AG09319 (cell line): Measurements from ENCODE around the gene UTS2R.

ENCODE experiments used
- DNase-seq: peaks from one replicate; pipeline ENCODE4 v3.0.0-alpha.2; 2010; ENCODE audit warnings: low read depth; ENCODE audit errors: extremely low read depth
- CTCF ChIP-seq: IDR thresholded peaks from 2 replicates; pipeline ENCODE4 v1.5.1; 2011; ENCODE audit warnings: low read depth, mild to moderate bottlenecking, inconsistent platforms, low read length, moderate library complexity

UTS2R gene

GRCh38 chr17:82325286-82326180 lies 46.0 kb upstream of the UTS2R start:
- TF ChIP-seq CTCF: no peak
- no peak for DNase-seq

DNA sequence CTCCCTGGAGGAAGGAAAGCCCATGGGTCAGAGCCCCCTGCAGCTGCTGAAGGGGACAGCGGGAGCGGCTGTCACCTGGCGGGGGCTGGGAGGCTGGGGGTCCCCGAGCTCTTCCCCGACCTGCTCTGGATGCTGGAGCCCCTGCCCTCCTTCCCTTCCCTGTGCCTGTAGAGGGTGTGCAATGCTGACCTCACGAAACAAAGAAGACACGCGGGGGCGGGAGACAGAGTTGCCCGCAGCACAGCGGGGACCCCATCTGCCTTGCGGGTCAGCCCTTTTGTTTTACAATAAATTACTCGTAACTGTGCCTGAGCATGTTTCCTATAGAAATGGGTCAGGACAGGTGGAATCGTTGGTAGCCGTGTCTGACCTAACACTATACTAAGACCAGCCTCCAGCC lies 44.3 kb upstream of the UTS2R start:
- no peak for DNase-seq

GRCh38 chr17:82327757-82328140 lies 43.8 kb upstream of the UTS2R start:
- TF ChIP-seq CTCF: no peak

More for the DNA sequence above, 44.3 kb upstream of the UTS2R start:
- TF ChIP-seq CTCF: no peak

DNA sequence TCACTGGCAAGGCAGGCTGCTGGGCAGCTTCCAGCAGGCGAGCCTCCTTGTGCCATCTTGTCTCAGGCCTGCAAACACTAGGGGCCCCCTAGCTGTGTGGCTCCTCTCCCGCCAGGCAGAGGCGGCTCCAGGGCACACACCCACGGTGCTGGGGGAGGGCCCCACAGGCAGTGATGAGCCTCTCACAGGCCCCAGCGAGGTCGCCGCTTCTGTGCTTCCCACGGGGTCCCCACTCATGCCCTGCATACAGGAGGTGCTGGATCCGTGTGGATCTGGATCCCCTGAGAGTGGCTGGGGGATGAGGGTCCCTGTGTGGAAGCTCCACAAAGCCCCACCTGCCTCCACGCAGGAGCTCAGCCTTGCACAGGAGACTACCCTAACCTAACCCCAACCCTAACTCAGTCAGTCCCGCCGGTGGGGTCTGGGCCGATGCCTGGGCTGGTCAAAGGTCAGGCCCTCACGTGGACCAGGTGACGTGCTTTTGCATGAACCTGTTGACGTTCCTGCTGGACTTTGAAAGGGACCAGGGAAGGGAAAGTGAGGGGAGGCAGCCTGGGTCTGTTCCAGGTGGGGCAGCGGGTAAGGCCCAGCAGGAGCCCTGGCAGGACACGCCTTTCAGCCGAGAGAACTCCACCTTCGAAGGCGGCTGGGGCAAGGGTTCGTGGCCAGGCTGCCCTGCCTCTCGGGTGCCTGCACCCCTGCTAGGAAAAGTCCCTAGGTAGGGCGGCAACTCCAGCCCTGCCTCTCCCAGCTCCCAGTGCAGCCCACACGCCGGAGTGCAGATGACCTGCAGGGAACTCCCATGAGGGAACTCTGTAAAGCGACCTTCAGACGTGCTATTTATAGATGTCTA lies 43.2 kb upstream of the UTS2R start:
- no peak for DNase-seq
- TF ChIP-seq CTCF: no peak

More at GRCh38 chr17:82327757-82328140, 43.8 kb upstream of the UTS2R start:
- DNase-seq: no peak

DNA sequence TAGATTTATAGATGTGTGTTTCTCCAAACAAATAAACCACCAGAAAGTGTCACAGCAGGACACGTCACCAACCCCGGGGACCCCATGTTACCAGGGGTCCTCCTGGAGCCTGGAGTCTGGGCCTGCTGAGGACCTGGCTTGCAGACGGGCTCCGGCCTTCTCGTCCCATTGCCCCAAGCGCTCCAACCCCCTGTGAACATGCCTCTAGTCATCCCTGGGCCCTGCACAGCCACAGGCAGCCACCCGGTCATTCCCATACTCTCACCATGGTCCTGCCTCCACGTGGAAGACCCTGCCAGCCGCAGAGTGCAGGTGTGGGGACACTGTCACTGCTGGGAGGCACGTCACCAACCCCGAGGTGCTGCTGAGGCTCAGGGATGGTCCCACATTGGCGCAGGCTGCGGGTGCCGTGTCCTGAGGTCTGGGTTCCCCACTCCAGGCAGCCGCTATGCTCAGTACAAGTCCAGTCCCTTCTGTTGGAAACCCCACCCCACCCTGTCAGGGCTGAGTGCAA lies 42.5 kb upstream of the UTS2R start:
- no peak for DNase-seq
- no peak for TF ChIP-seq CTCF

GRCh38 chr17:82329683-82330321 lies 41.8 kb upstream of the UTS2R start:
- DNase-seq: no peak
- no peak for TF ChIP-seq CTCF
